Amniotic stem cell (primary cell): Measurements from ENCODE around the gene MEN1.

Source experiments
- DNase-seq: peaks from one replicate; lab custom pipeline; 2025; lab: John Stamatoyannopoulos, UW

Gene MEN1

DNA sequence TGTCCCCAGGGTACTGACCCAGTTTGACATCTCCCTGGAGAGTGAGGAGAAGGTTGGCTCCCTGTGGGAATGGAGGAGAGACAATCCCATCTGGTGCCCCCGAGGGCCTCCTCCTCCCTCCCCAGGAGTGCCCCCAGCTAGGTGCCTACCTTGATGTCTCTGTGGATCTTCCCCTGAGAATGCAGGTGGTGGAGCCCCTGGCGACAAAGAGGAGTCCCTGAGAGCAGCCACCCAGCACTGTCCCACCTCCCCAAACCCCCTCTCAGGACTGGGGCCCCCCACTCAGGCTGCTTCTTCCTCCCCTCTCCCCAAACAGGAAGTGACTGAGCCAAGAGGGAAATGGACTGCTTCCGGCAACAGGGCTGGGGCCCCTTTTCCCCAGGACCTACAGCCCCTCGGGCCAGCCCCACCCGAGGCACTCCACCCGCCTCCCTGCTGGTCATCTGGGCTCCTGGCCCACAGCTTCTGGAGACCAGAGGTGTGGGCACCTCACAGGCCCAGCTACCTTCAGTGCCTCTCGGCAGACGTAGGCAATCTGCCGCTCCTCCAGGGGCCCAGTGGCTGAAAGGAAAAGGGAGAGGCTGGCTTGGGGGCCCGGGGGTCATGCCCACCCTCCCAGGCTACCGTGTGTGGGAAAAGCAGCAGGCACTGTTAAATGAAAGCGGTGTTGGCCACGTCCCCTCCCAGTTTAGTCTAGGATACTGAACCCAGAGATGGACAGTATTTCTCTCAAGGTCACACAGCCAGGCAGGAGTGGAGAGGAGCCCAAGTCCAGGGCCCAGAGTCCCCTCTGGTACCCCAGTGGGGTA lies 8.6 kb downstream of the MEN1 start:
- no peak for DNase-seq

DNA sequence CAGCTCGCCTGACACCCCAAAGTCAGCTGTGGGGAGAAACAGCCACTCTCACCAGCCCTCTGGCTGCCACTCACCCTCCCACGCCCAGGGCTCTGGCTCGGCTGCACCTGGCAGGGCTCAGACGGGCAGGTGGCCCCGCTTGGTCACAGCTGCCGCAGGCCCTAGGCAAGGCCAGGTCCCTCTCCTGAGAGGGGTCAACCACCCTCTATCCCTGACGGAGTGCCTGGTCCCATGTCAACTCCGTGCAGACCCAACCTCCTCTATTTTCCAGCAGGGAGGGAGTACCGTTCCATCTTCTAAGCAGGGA lies 9.2 kb downstream of the MEN1 start:
- DNase-seq = no peak

GRCh38 chr11:64800303-64801157 lies 9.8 kb downstream of the MEN1 start:
- DNase-seq = no peak

DNA sequence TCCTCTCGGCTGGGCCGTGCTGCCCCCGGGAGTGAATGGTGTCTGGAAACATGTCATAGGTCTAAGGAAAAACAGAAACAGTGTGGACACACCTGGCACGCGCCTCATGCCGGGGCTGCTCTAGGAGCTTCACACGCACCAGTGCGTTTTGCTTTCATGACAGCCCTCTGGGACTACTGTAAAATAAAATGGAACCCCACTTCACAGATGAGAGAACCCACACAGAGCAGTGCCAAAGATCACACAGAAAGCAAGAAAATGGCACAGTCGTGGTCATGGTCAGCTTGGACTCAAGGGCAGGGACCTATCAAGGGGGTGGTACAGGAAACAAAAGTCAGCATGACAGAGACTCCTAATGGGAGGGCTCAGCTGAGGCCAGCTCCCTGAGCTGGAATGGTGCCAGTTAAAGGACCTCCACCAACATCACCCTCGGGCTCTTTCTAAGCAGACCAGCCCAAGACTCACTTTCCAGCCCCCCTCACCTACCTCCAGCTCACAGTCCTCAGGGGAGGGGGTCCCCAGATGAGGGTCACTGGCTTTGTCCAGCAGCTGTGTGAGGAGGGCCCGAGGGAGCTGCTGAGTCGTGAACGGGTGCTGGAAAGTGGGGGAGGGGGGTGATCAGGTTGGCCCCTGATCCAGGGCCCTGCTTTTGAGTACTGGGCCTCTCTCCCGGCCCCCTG lies 10.6 kb downstream of the MEN1 start:
- DNase-seq = no peak

DNA sequence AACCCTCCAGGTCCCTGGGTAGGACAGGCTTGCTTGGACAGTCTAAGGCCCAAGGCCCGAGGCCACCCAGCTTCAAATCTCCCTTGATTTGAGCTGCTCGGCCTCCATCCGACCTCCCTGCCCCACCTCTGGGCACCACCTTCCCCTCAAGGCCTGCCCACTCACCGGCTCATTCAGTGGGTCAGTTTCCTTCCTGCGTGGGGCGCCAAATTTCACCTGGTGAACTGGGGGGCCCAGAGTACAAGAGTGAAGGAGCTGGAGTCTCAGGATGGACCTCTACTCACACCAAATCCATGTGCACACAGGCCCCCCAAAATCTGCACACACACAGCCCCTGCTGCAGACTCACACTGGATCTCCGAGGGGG lies 11.1 kb downstream of the MEN1 start:
- no peak for DNase-seq

DNA sequence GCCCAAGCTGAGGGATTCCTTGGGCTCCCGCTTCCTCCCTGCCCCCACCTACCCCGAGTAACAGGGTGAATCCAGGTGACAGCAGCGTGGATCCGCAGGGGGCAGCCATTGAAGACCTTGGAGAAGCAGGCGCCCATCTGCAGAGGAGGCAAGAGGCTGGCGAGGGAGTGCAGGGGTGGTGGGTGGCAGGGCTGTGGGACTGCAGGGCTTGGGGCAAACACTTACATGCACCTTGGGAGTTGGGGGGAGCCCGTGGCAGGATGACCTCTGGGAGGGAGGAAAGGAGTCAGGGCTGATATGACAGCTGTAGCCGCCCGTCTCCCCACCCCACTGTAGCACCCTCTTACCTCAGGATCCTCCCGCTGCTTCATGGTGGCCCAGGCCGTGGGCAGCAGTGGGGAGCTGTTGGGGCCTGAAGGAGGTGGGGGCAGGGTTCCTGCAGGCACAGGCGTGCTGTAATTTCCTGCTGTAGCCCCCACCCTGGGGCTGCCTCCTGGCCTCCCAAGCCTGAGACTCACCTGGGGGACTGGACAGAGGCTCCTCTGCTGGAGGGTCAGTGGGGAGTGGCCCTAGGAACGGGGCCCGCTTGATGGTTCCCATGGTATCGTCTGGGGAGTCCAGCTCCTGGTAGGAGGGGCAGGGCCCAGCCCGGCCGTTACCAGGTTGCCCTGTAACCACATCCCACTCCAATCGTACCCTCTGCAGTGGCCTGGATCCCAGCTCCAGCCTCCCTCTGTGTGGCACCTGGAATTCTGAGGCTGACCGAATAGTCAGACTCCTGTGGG lies 13.4 kb downstream of the MEN1 start:
- no peak for DNase-seq

GRCh38 chr11:64796047-64796756 lies 14.1 kb downstream of the MEN1 start:
- DNase-seq = no peak

DNA sequence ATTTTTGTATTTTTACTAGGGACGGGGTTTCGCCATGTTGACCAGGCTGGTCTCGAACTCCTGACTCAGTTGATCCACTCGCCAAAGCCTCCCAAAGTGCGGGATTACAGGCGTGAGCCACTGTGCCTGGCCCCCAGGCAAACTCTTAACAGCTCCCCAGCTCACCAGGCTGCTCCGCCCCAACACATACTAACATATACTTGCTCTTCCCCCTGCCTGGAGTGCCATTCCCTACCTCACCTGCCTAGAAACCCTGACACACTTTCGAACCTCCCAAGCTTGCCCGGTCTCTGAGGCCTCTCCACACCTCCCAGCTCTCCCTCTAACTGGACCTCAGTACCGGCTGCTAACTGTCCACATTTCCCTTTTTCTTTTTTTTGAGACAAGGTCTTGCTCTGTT lies 15.8 kb downstream of the MEN1 start:
- DNase-seq = no peak

DNA sequence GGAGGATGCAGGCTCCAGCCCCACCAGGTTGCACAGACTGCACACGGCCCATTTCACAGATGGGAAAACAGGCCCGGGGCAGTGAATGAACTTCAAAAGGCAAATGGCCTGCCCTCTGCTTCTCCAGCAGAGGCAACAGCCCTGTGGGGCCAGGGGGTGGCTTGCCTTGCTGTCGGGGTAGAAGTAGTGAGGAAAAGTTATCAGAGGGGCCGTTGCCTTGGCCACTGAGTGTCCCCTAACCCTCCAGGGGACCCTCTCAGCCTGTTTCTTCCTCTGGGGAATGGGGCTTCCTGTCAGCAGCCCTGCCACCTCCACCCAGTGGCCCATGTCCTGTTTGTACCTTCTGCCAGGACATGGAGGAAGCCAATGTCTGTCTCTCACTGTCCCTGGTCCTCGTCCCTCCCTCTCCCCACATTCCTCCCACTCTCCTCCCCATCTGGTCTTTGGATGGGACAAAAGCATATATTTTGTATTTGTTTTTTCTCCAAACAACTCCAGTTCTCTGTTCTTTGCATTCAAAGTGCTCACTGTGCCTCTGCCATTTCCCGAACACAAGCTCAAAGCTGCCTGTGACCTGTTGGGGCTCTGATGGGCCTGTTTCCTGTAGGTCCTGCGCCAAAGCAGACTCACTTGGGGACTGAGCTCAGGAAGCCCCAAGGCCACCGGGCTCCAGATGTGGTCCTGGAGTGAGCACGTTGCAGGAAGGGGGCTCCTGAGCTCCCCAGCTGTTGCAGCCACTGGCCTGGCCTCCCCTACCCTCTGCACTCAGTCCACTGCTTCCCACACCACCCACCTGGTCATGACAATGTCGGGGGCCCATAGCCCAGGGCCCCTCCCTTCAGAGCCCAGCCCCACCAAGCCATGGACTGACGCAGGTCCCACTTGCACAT lies 16.8 kb downstream of the MEN1 start:
- no peak for DNase-seq

DNA sequence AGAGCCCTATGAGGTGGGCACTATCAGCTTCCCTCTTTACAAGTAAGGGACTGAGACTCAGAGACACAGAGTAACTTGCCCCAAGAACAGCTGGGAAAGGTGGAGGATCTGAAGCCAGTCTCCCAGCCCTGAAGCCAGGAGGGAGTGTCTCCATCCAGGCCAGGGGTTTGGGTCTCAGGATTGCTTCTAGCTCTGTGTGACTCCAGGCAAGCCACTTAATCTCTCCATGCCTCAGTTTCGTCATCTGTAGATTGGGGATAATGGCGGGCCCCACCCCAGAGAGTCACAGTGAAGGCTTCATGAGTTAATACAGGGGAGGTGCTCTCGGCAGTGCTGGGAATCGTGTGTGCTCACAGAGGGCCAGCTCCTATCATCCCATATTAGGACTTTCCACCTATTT lies 17.9 kb downstream of the MEN1 start:
- DNase-seq = no peak

DNA sequence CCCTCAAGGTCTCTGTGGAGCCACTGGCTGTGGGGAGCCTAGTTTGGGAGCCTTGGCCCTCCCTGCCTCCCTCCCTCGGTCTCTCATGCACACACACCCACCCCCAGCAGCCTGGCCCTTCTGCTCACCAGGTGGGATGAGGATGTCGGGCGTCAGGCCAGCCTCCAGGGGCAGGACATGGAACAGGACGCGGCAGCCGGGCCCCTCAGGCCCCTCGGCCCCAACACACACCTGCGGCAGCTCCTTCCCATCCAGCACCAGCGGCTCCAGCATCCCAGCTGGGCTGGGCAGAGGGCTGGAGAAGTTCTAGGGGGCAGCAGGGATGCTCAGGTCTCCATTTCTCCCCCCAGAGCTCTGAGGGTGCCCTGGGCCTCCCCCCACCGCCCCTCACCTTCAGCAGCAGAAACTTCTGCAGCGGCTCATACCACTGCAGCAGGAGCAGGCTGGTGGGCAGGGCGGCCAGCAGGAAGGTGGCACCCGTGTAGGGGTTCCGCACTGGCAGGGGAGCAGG lies 18.5 kb downstream of the MEN1 start:
- DNase-seq = no peak

- DNase-seq = no peak
Observed at GRCh38 chr11:64790205-64791095, 19.9 kb downstream of the MEN1 start.

- no peak for DNase-seq
Observed at GRCh38 chr11:64789331-64790204, 20.8 kb downstream of the MEN1 start.

- no peak for DNase-seq
Observed at GRCh38 chr11:64788321-64789215, 21.8 kb downstream of the MEN1 start.

DNA sequence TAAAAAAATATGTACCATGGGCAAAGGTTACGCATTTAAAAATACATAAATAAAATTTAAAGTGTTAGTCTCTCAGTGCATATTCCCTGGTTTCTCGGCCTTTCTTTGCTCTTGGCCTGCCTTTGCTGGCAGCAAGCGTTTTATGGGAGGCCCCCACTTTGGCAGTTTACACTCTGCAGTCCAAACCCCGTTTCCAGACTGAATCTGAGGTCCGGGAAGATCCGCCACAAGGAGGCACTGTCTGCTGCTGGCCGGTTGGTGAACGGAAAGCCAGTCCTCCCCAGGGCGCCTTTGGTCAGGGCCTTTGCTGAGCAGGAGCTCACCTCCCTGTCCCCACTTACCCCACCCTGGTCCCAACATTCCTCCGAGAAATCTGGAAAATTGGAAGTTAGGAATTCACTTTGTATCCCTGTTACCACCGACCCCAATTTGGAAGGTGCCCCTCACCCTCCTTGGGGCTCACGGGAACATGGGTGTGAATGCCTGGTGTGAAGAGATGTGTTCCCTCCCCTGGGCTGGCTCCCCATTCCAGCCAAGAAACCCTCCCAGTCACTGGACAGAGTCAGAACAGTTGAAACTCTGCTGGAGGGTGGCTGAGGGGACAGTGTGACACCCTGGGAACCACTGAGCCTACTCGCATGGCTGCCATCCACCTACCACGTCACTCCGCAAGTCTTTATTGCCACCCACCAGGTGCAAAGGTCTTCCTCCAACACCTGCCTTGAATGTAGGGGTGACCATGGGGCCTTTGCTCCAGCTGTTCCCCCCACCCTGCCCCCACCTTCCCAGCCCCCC lies 22.6 kb downstream of the MEN1 start:
- DNase-seq = no peak

GRCh38 chr11:64786308-64786707 lies 24.0 kb downstream of the MEN1 start:
- DNase-seq = no peak
